ENCODE data around the gene SPATA4.

GRCh38 chr4:176242764-176243347 lies 47.5 kb upstream of the SPATA4 start:
- TF ChIP-seq REST (IDR thresholded peaks at IDR 0.05; ENCODE audit: insufficient read depth in 1 of 2, low read depth in 2 of 2, low read length in 1 of 2) (no peak), CTCF (IDR thresholded peaks at IDR 0.05) (no peak), TCF7L2 (IDR thresholded peaks at IDR 0.05; ENCODE audit: low read depth, low read length) (no peak), POLR2AphosphoS5 (IDR thresholded peaks at IDR 0.05; ENCODE audit: low read depth, low read length) (no peak)
